Keratinocyte (primary cell): ENCODE results near the gene HNRNPA1L2. TPM values are rescaled to one million over a fixed set of nuclear protein-coding genes. Genes with fewer than 3 reads are reported as not detected.

Experiments used
- DNase-seq: peaks from one replicate; pipeline ENCODE4 v3.0.0-alpha.2; 2011; ENCODE audit warnings: low read depth, missing footprints, low spot score
- FAIRE-seq: peaks from 2 replicates; lab custom pipeline; 2011; peaks lifted over from hg19 to GRCh38; lab: Jason Lieb, UNC
- H2AFZ ChIP-seq: 2 replicates; pipeline ENCODE4 v1.6.0; 2012; ENCODE audit warnings: low read length, control low read depth, inconsistent platforms; ENCODE audit not compliant: control insufficient read depth
- H3K27ac ChIP-seq: 2 replicates; pipeline ENCODE4 v1.5.1; 2011; ENCODE audit warnings: low read length; ENCODE audit not compliant: control insufficient read depth, insufficient read depth
- H3K27me3 ChIP-seq: 3 replicates; pipeline ENCODE4 v1.6.0; 2011; ENCODE audit warnings: low read length; ENCODE audit not compliant: control insufficient read depth, insufficient read depth; ENCODE audit errors: extremely low read depth
- H3K36me3 ChIP-seq, 2 experiments: 2 replicates in 1 of 2; 3 replicates in 1 of 2; pipeline ENCODE4 v1.5.1; 2011; ENCODE audit warnings: low read length in 2 of 2, mild to moderate bottlenecking in 1 of 2; ENCODE audit not compliant: control insufficient read depth in 2 of 2, insufficient read depth in 2 of 2; ENCODE audit errors: extremely low read depth in 1 of 2
- H3K4me1 ChIP-seq: 3 replicates; pipeline ENCODE4 v1.5.1; 2011; ENCODE audit warnings: low read length; ENCODE audit not compliant: control insufficient read depth, insufficient read depth; ENCODE audit errors: extremely low read depth
- H3K4me2 ChIP-seq: 3 replicates; pipeline ENCODE4 v1.6.0; 2011; ENCODE audit warnings: low read depth, low read length; ENCODE audit not compliant: control insufficient read depth, insufficient read depth; ENCODE audit errors: extremely low read depth
- H3K4me3 ChIP-seq, 3 experiments: fragments of 200-600 bp in 1 of 3; sonication (generic) in 1 of 3; 2 replicates in 2 of 3; 3 replicates in 1 of 3; pipeline ENCODE4 v1.5.1; 2011 to 2016; ENCODE audit warnings: low read length in 3 of 3, mild to moderate bottlenecking in 3 of 3, control low read depth in 2 of 3, inconsistent platforms in 1 of 3, low read depth in 1 of 3, mixed read lengths in 1 of 3, mixed run types in 1 of 3, moderate library complexity in 1 of 3; ENCODE audit not compliant: control insufficient read depth in 2 of 3, insufficient read depth in 2 of 3; ENCODE audit errors: extremely low read depth in 1 of 3
- H3K79me2 ChIP-seq: 2 replicates; pipeline ENCODE4 v1.6.0; 2012; ENCODE audit warnings: low read length; ENCODE audit not compliant: control insufficient read depth, insufficient read depth
- H3K9ac ChIP-seq: 3 replicates; pipeline ENCODE4 v1.6.0; 2011; ENCODE audit warnings: low read length; ENCODE audit not compliant: control insufficient read depth, insufficient read depth; ENCODE audit errors: extremely low read depth
- H3K9me1 ChIP-seq: 3 replicates; pipeline ENCODE4 v1.6.0; 2011; ENCODE audit warnings: low read length; ENCODE audit not compliant: control insufficient read depth, insufficient read depth; ENCODE audit errors: extremely low read depth
- H3K9me3 ChIP-seq: 2 replicates; pipeline ENCODE4 v1.5.1; 2012; ENCODE audit warnings: low read depth, low read length; ENCODE audit not compliant: control insufficient read depth
- H4K20me1 ChIP-seq: 3 replicates; pipeline ENCODE4 v1.6.0; 2011; ENCODE audit warnings: low read length; ENCODE audit not compliant: control insufficient read depth, insufficient read depth; ENCODE audit errors: extremely low read depth
- CTCF ChIP-seq, 3 experiments: IDR thresholded peaks in 1 of 3; conservative IDR thresholded peaks in 1 of 3; optimal IDR thresholded peaks in 1 of 3; 2 replicates in 2 of 3; 3 replicates in 1 of 3; pipeline versions ENCODE3 to v1.5.1; 2011; ENCODE audit warnings: low read length in 3 of 3, mild to moderate bottlenecking in 3 of 3, moderate library complexity in 2 of 3, control low read depth in 1 of 3, inconsistent platforms in 1 of 3; ENCODE audit not compliant: insufficient read depth in 2 of 3; ENCODE audit errors: extremely low read depth in 1 of 3
- EZH2 ChIP-seq: IDR thresholded peaks from one replicate; pipeline ENCODE4 v1.6.1; 2012; ENCODE audit warnings: inconsistent platforms, mild to moderate bottlenecking, low read length, moderate library complexity
- dilution Hi-C: fragments of 300-500 bp; cut with MboI; formaldehyde crosslinking; loops from one replicate; pipeline ENCODE4 v1.7.0; 2020; ENCODE audit warnings: low sequenced_read_pairs; ENCODE audit not compliant: extremely low pct_ligation_motif_present
- polyA plus RNA-seq, 5 experiments: library from polyadenylated mRNA; depleted of rRNA in 3 of 5; stranded (reverse) in 3 of 5; stranded (forward) in 1 of 5; unstranded in 1 of 5; fragments of >200 nt; gene quantifications; 1 replicate in 1 of 5; 2 replicates in 3 of 5; 3 replicates in 1 of 5; pipeline versions ENCODE4 v1.2.1 to v1.2.3, GENCODE V29; 2011 to 2012; ENCODE audit warnings: missing spikeins in 2 of 5, low read depth in 1 of 5, low replicate concordance in 1 of 5

HNRNPA1L2 gene
- polyA plus RNA-seq, 1 donor (not counting 4 experiments of a cell fraction or from before 2014, with no cell fraction given), result 7.2 TPM

GRCh38 chr13:52669677-52670076 is 27.4 kb downstream of the HNRNPA1L2 start:
- dilution Hi-C loops, result no loop called here
- Histone ChIP-seq H3K79me2 (no peaks in the 10 kb centered on the region), H3K4me2 (no peak overlapping the region)

GRCh38 chr13:52670726-52671125 is 28.5 kb downstream of the HNRNPA1L2 start:
- no peak overlapping the region for H3K4me2 ChIP-seq
- no peaks in the 10 kb centered on the region for H4K20me1 ChIP-seq
- no peaks in the 10 kb centered on the region for H3K27me3 ChIP-seq
- H3K27ac ChIP-seq, result no peak overlapping the region
- H3K9me3 ChIP-seq, result no peaks in the 10 kb centered on the region
- FAIRE-seq (no peak), DNase-seq (no peak)
- H3K36me3 ChIP-seq, result peaks cover 8 to 13% of the 10 kb centered on the region in 2 experiments
- no peaks in the 10 kb centered on the region for H3K4me1 ChIP-seq
- H3K9ac ChIP-seq, result no peak overlapping the region
- H2AFZ ChIP-seq, result no peak overlapping the region
- dilution Hi-C loops, result no loop called here
- H3K4me3 ChIP-seq, result no peak overlapping the region
- H3K9me1 ChIP-seq, result no peaks in the 10 kb centered on the region
- no peaks in the 10 kb centered on the region for H3K79me2 ChIP-seq
- TF ChIP-seq EZH2, result no peak
- no peak for TF ChIP-seq CTCF (optimal IDR thresholded peaks at IDR 0.05 in 1 of 3, IDR thresholded peaks at IDR 0.05 in 1 of 3, conservative IDR thresholded peaks at IDR 0.05 in 1 of 3; ENCODE audit: extremely low read depth in 1 of 3, insufficient read depth in 2 of 3, low read length in 3 of 3)

More at GRCh38 chr13:52669677-52670076, 27.4 kb downstream of the HNRNPA1L2 start:
- Histone ChIP-seq H3K27me3 (no peaks in the 10 kb centered on the region), H3K36me3 (peaks cover 6 to 15% of the 10 kb centered on the region in 2 experiments), H3K27ac (no peak overlapping the region), H3K9me3 (no peaks in the 10 kb centered on the region), H3K9me1 (no peaks in the 10 kb centered on the region), H3K4me3 (no peak overlapping the region), H4K20me1 (no peaks in the 10 kb centered on the region), H2AFZ (no peak overlapping the region), H3K9ac (no peak overlapping the region), H3K4me1 (no peaks in the 10 kb centered on the region)
- TF ChIP-seq CTCF (optimal IDR thresholded peaks at IDR 0.05 in 1 of 3, IDR thresholded peaks at IDR 0.05 in 1 of 3, conservative IDR thresholded peaks at IDR 0.05 in 1 of 3; ENCODE audit: extremely low read depth in 1 of 3, insufficient read depth in 2 of 3, low read length in 3 of 3) (no peak), EZH2 (no peak)
- no peak for FAIRE-seq
- no peak for DNase-seq
